B cell (primary cell): ENCODE results near the gene ZNF609. TPM values are rescaled to one million over a fixed set of nuclear protein-coding genes. Genes with fewer than 3 reads are reported as not detected.
"Not testable (repeated sequence)": the region's sequence is repeated elsewhere in the genome, so short reads cannot be mapped to it uniquely, and the experiment has no call there.

Experiments
- ATAC-seq: fragments of 200-7000 bp; cut with Tn5 transposase; one replicate; pipeline ENCODE4 v1.10.0; 2021; ENCODE audit warnings: low read depth, mild to moderate bottlenecking, moderate number of reproducible peaks, moderate library complexity
- CTCF ChIA-PET: fragments of 350-600 bp; sonication (Branson Sonifier 250); formaldehyde crosslinking; loops from one replicate; lab custom pipeline; 2021; ENCODE audit warnings: antibody characterized with exemption, inconsistent platforms; lab: Charles Lee
- POLR2A ChIA-PET: fragments of 350-600 bp; sonication (Branson Sonifier 250); formaldehyde crosslinking; loops from one replicate; lab custom pipeline; 2021; ENCODE audit warnings: antibody characterized with exemption; lab: Charles Lee
- DNase-seq: peaks from one replicate; pipeline ENCODE4 v3.0.0; 2013
- H2AFZ ChIP-seq: 2 replicates; pipeline ENCODE4 v1.6.1; 2012; ENCODE audit warnings: mild to moderate bottlenecking, low read depth, low read length; ENCODE audit not compliant: insufficient read depth, poor library complexity, severe bottlenecking
- H3K27ac ChIP-seq, 2 donors: 1 replicate in 1 of 2; 2 replicates in 1 of 2; pipeline ENCODE4 v1.5.1; 2012 to 2013; ENCODE audit warnings: low read length in 2 of 2, mild to moderate bottlenecking in 2 of 2, moderate library complexity in 1 of 2
- H3K27me3 ChIP-seq, 4 experiments: fragments of 200-600 bp in 1 of 4; sonication (generic) in 1 of 4; replicated peaks in 1 of 4; 1 replicate in 2 of 4; 2 replicates in 2 of 4; pipeline versions ENCODE4 v1.6.1 to v1.7.0; 2013 to 2016; ENCODE audit warnings: low read length in 3 of 4, mild to moderate bottlenecking in 2 of 4, mixed read lengths in 1 of 4, moderate library complexity in 1 of 4; ENCODE audit not compliant: insufficient read depth in 4 of 4, control insufficient read depth in 3 of 4; ENCODE audit errors: control extremely low read depth in 1 of 4
- H3K36me3 ChIP-seq, 2 experiments: replicated peaks in 1 of 2; 1 replicate in 1 of 2; 2 replicates in 1 of 2; pipeline versions ENCODE4 v1.6.1 to v1.7.1; 2013; ENCODE audit warnings: low read length in 1 of 2; ENCODE audit not compliant: insufficient read depth in 2 of 2, control insufficient read depth in 1 of 2; ENCODE audit errors: control extremely low read depth in 1 of 2, extremely low read depth in 1 of 2
- H3K4me1 ChIP-seq, 2 donors: fragments of 200-600 bp in 1 of 2; sonication (generic) in 1 of 2; 1 replicate in 1 of 2; 2 replicates in 1 of 2; pipeline versions ENCODE4 v1.5.1 to v1.6.1; 2013 to 2017; ENCODE audit warnings: low read length in 2 of 2; ENCODE audit not compliant: control insufficient read depth in 2 of 2, insufficient read depth in 2 of 2
- H3K4me2 ChIP-seq: replicated peaks from 2 replicates; pipeline ENCODE3; 2012; ENCODE audit warnings: mild to moderate bottlenecking, low read depth, low read length; ENCODE audit not compliant: poor library complexity, severe bottlenecking
- H3K4me3 ChIP-seq, 5 experiments: fragments of 200-600 bp in 1 of 5; sonication (generic) in 1 of 5; 1 replicate in 3 of 5; 2 replicates in 2 of 5; pipeline versions ENCODE4 v1.5.1 to v1.7.0; 2011 to 2016; ENCODE audit warnings: low read length in 4 of 5, mild to moderate bottlenecking in 4 of 5, low read depth in 2 of 5, control low read depth in 1 of 5, moderate library complexity in 1 of 5; ENCODE audit not compliant: insufficient read depth in 1 of 5; ENCODE audit errors: control extremely low read depth in 1 of 5, extremely low read depth in 1 of 5
- H3K79me2 ChIP-seq: fragments of 200-600 bp; sonication (generic); one replicate; pipeline ENCODE4 v1.6.0; 2016; ENCODE audit warnings: low read length; ENCODE audit not compliant: control insufficient read depth, insufficient read depth
- H3K9ac ChIP-seq: fragments of 200-600 bp; sonication (generic); 2 replicates; pipeline ENCODE4 v1.6.1; 2017; ENCODE audit warnings: mild to moderate bottlenecking, low read length, moderate library complexity
- H3K9me3 ChIP-seq, 3 donors: one replicate each; pipeline versions ENCODE4 v1.6.1 to v1.7.1; 2013; ENCODE audit warnings: low read length in 2 of 3; ENCODE audit not compliant: control insufficient read depth in 2 of 3, insufficient read depth in 1 of 3; ENCODE audit errors: control extremely low read depth in 1 of 3
- H4K20me1 ChIP-seq: 2 replicates; pipeline ENCODE4 v1.6.0; 2012; ENCODE audit warnings: mild to moderate bottlenecking, low read length; ENCODE audit not compliant: insufficient read depth, control insufficient read depth, poor library complexity, severe bottlenecking
- H3K27ac Mint-ChIP-seq: one replicate; pipeline ENCODE4 v1.8.0; 2021; ENCODE audit warnings: mixed read lengths
- H3K27me3 Mint-ChIP-seq: one replicate; pipeline ENCODE4 v1.8.0; 2021; ENCODE audit warnings: mixed read lengths
- H3K4me1 Mint-ChIP-seq: one replicate; pipeline ENCODE4 v1.8.0; 2021; ENCODE audit warnings: mixed read lengths
- H3K4me3 Mint-ChIP-seq: one replicate; pipeline ENCODE4 v1.8.0; 2021; ENCODE audit warnings: mixed read lengths
- H3K9me3 Mint-ChIP-seq: one replicate; pipeline ENCODE4 v1.8.0; 2022; ENCODE audit warnings: mixed read lengths; ENCODE audit not compliant: insufficient read depth
- EZH2 ChIP-seq: IDR thresholded peaks from 2 replicates; pipeline ENCODE4 v1.6.1; 2012; ENCODE audit warnings: borderline replicate concordance, low read depth, mild to moderate bottlenecking, moderate library complexity, low read length; ENCODE audit not compliant: insufficient read depth, poor library complexity, severe bottlenecking
- WGBS: methylation state at CpG from one replicate; pipeline ENCODE4 v1.1.5; 2013; ENCODE audit warnings: missing lambda C conversion rate; ENCODE audit not compliant: insufficient coverage; 5-methylcytosine and 5-hydroxymethylcytosine counted together
- intact Hi-C: fragments of 100-400 bp; cut with micrococcal nuclease; formaldehyde crosslinking; loops from one replicate; pipeline ENCODE4 v1.10.0; 2022
- polyA plus RNA-seq: library from polyadenylated mRNA; depleted of rRNA; stranded (reverse); fragments of >200 nt; gene quantifications from 2 replicates; pipeline ENCODE4 v1.2.3, GENCODE V29; 2012
- total RNA-seq, 2 donors: library from RNA; stranded (reverse); fragments of 120-200 nt in 1 of 2; gene quantifications; 1 replicate in 1 of 2; 2 replicates in 1 of 2; pipeline versions ENCODE4 v1.2.3 to v1.2.4, GENCODE V29; 2013 to 2022
- TF ChIP-seq, protein P1 (sequence below): fragments of 200-600 bp; IDR thresholded peaks from one replicate; pipeline ENCODE4 v1.8.0; 2022; ENCODE audit warnings: antibody characterized with exemption, mild to moderate bottlenecking

Gene ZNF609
- total and polyA plus RNA-seq, 2 donors (not counting 1 experiment from before 2014, with no cell fraction given): 5.8 to 32.9 TPM

DNA sequence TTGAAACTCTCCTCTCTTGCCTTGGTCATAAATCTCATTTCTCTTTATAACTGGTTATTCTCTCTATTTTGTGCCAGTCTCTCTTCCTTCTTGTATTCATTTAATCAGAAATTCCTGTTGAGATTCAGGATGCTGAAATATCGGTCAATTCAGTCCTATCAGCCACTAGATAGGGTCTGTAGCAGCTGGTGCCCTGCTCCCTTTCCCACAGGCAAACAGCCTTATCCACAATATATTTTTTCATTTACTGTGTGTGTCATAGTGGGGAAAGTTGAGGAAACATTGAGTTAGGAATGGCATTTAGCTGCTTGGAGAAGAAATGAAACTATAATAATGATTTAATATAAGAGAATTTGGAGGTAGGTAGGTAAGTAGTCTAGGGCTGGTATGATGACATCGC is 168.7 kb downstream of the ZNF609 start:
- TF ChIP-seq, protein P1, sequence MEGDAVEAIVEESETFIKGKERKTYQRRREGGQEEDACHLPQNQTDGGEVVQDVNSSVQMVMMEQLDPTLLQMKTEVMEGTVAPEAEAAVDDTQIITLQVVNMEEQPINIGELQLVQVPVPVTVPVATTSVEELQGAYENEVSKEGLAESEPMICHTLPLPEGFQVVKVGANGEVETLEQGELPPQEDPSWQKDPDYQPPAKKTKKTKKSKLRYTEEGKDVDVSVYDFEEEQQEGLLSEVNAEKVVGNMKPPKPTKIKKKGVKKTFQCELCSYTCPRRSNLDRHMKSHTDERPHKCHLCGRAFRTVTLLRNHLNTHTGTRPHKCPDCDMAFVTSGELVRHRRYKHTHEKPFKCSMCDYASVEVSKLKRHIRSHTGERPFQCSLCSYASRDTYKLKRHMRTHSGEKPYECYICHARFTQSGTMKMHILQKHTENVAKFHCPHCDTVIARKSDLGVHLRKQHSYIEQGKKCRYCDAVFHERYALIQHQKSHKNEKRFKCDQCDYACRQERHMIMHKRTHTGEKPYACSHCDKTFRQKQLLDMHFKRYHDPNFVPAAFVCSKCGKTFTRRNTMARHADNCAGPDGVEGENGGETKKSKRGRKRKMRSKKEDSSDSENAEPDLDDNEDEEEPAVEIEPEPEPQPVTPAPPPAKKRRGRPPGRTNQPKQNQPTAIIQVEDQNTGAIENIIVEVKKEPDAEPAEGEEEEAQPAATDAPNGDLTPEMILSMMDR: no peak
- TF ChIP-seq EZH2: no peak
- CTCF ChIA-PET: no interaction called here
- WGBS: no CpG with 5 or more reads among the region's 2 CpGs

DNA sequence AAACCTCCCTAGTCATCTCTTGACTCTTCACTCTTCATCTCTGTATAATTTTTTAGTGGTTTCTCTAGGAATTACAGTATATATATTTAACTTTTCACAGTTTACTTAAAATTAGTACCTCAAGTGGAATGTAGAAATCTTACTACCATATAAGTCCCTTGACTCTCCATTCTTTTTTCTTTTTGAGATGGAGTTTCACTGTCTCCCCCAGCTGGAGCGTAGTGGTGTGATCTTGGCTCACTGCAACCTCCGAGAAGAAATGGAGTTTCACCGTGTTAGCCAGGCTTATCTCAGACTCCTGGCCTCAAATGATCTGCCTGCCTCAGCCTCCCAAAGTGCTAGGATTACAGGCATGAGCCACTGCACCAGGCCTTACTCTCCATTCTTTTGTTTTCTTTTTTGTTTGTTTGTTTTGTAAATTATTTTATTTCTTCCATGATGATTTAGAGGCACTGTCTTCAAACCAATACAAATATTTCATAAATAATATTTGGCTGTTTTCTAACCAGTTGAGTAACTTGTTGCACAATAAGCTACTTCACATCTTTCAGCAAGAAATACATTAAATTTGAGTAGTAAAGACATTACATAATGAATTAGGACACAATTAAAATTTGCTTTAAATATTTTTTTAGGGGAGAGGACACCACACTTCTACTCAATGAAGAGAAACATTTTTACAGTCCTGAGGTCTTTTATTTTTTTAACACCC is 170.2 kb downstream of the ZNF609 start:
- no peak overlapping the region for H3K4me3 Mint-ChIP-seq
- Histone ChIP-seq H3K36me3 (peaks cover 3 to 7% of the 10 kb centered on the region in 2 experiments), H3K27me3 (no peaks in the 10 kb centered on the region), H3K27ac (no peak overlapping the region), H4K20me1 (peaks cover 6% of the 10 kb centered on the region), H3K9ac (no peak overlapping the region), H3K79me2 (peaks cover 55% of the 10 kb centered on the region), H3K4me1 (peaks cover 10 to 15% of the 10 kb centered on the region in 2 donors), H3K9me3 (no peaks in the 10 kb centered on the region), H3K4me3 (no peak overlapping the region), H2AFZ (no peak overlapping the region), H3K4me2 (no peak overlapping the region)
- intact Hi-C loops: no loop called here
- ChIA-PET POLR2A (no interaction called here), CTCF (no interaction called here)
- no peak overlapping the region for H3K27ac Mint-ChIP-seq
- peaks cover 19% of the 10 kb centered on the region for H3K4me1 Mint-ChIP-seq
- DNase-seq (no peak), ATAC-seq (no peak)
- 100% methylated on average over 3 of the region's 3 CpGs for WGBS
- H3K9me3 Mint-ChIP-seq: no peaks in the 10 kb centered on the region
- no peaks in the 10 kb centered on the region for H3K27me3 Mint-ChIP-seq
- no peak for TF ChIP-seq EZH2
- TF ChIP-seq, protein P1: no peak

More for the DNA sequence above, 168.7 kb downstream of the ZNF609 start:
- H3K4me1 Mint-ChIP-seq: peaks cover 10% of the 10 kb centered on the region
- no peak overlapping the region for H3K4me3 Mint-ChIP-seq
- Histone ChIP-seq H2AFZ (no peak overlapping the region), H4K20me1 (peaks cover 4% of the 10 kb centered on the region), H3K27me3 (no peaks in the 10 kb centered on the region), H3K36me3 (peaks cover 3 to 7% of the 10 kb centered on the region in 2 experiments), H3K79me2 (peaks cover 43% of the 10 kb centered on the region), H3K4me3 (no peak overlapping the region), H3K27ac (no peak overlapping the region), H3K9ac (no peak overlapping the region), H3K9me3 (no peaks in the 10 kb centered on the region), H3K4me1 (peaks cover 7 to 11% of the 10 kb centered on the region in 2 donors), H3K4me2 (no peak overlapping the region)
- H3K27ac Mint-ChIP-seq: no peak overlapping the region
- POLR2A ChIA-PET: no interaction called here
- DNase-seq (no peak), ATAC-seq (no peak)
- H3K9me3 Mint-ChIP-seq: no peaks in the 10 kb centered on the region
- intact Hi-C loops: no loop called here
- H3K27me3 Mint-ChIP-seq: no peaks in the 10 kb centered on the region

DNA sequence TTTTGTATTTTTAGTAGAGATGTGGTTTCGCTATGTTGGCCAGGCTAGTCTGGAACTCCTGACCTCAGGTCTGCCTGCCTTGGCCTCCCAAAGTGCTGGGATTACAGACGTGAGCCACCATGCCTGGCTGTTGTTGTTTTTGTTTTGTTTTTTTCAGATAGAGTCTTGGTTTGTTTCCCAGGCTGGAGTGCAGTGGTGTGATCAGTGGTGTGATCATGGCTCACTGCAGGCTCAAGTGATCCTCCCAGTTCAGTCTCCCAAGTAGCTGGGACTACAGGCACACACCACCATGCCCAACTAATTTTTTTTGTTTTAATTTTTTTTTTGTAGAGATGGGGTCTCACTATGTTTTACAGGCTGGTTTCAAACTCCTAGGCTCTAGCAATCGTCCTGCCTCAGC is 172.3 kb downstream of the ZNF609 start:
- ATAC-seq, DNase-seq, H3K27ac Mint-ChIP-seq, H3K9ac ChIP-seq, H3K27me3 ChIP-seq, H3K36me3 ChIP-seq, H3K27me3 Mint-ChIP-seq, H2AFZ ChIP-seq, H3K9me3 Mint-ChIP-seq, H3K9me3 ChIP-seq, H4K20me1 ChIP-seq, CTCF ChIA-PET, H3K27ac ChIP-seq, H3K4me2 ChIP-seq, POLR2A ChIA-PET, intact Hi-C loops, H3K4me3 Mint-ChIP-seq, H3K4me3 ChIP-seq: not testable (repeated sequence)
- WGBS: 81% methylated on average over 2 of the region's 3 CpGs
- H3K79me2 ChIP-seq: peaks cover 53% of the 10 kb centered on the region
- peaks cover 10 to 15% of the 10 kb centered on the region in 2 donors for H3K4me1 ChIP-seq
- peaks cover 21% of the 10 kb centered on the region for H3K4me1 Mint-ChIP-seq
